Ishikawa (cell line): ENCODE data around the gene DRG1.

Experiments
- CEBPB ChIP-seq: IDR thresholded peaks from 2 replicates; pipeline ENCODE4 v1.6.1; 2012
- CREB1 ChIP-seq: IDR thresholded peaks from 2 replicates; pipeline ENCODE4 v1.6.1; 2012; ENCODE audit warnings: low read depth
- EGR1 ChIP-seq: IDR thresholded peaks from 2 replicates; pipeline ENCODE4 v1.6.1; 2012
- EP300 ChIP-seq: IDR thresholded peaks from 2 replicates; pipeline ENCODE4 v1.6.1; 2012; ENCODE audit warnings: borderline replicate concordance
- FOXM1 ChIP-seq: IDR thresholded peaks from 2 replicates; pipeline ENCODE4 v1.6.1; 2012; ENCODE audit warnings: low read depth, borderline replicate concordance
- NFIC ChIP-seq: IDR thresholded peaks from 2 replicates; pipeline ENCODE4 v1.6.1; 2012
- RAD21 ChIP-seq: IDR thresholded peaks from 2 replicates; pipeline ENCODE4 v1.6.1; 2012; ENCODE audit warnings: low read depth
- TAF1 ChIP-seq: IDR thresholded peaks from 2 replicates; pipeline ENCODE4 v1.6.1; 2012; ENCODE audit warnings: low read depth, mild to moderate bottlenecking
- TCF12 ChIP-seq: IDR thresholded peaks from 2 replicates; pipeline ENCODE4 v1.6.1; 2012; ENCODE audit warnings: low read depth
- TEAD4 ChIP-seq: IDR thresholded peaks from 2 replicates; pipeline ENCODE4 v1.6.1; 2012
- YY1 ChIP-seq: IDR thresholded peaks from 2 replicates; pipeline ENCODE4 v1.6.1; 2012; ENCODE audit warnings: low read depth
- ZBTB7A ChIP-seq: IDR thresholded peaks from 2 replicates; pipeline ENCODE4 v1.6.1; 2012; ENCODE audit warnings: low read depth
- TF ChIP-seq, protein P1 (sequence below): IDR thresholded peaks from 2 replicates; pipeline ENCODE4 v1.6.1; 2012
- TF ChIP-seq, protein P2 (sequence below): IDR thresholded peaks from 2 replicates; pipeline ENCODE4 v1.6.1; 2012; ENCODE audit warnings: low read depth, mild to moderate bottlenecking
- TF ChIP-seq, protein P3 (sequence below): IDR thresholded peaks from 2 replicates; pipeline ENCODE4 v1.6.1; 2012

Gene DRG1

DNA sequence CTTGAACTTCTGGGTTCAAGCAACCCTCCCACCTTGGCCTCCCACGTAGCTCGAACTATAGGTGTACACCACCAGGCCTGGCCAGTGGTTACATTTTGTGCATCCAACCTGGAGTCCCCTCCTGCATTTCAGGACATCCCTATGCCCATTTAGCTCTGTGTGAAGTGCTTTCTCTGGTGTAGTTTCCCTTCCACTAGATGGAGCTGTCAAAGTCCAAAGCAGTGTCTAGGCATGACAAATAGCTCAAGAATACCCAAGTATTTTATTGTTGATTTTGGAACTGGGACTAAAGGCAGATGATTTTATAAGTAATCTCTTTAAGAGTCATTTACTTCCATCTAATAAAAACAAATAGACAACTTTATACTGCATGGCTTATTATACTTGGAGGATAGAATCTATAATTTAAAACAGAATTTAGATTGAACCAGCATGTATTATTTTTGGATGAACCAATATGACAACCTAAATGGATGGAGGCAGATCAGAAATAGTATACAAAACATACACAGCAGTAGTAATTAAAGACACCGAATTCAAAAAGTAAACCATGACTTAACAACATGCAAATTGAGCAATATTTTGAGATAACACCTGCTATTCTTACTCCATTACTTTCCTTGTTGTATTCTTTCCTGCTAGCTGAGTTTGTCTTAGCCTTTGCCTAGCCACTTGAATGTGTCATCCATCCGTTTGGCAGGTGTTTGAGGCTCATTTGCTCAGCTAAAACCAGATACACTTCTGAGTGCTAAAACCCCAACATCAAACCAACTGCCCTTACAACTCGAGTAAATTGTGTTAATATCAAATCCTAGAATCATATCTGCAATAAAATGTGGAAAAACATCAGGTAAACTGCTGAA, 52.5 kb downstream of the DRG1 start:
- TF ChIP-seq, protein P1, sequence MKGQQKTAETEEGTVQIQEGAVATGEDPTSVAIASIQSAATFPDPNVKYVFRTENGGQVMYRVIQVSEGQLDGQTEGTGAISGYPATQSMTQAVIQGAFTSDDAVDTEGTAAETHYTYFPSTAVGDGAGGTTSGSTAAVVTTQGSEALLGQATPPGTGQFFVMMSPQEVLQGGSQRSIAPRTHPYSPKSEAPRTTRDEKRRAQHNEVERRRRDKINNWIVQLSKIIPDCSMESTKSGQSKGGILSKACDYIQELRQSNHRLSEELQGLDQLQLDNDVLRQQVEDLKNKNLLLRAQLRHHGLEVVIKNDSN, result no peak
- peak; percentile 38 for TF ChIP-seq RAD21

DNA sequence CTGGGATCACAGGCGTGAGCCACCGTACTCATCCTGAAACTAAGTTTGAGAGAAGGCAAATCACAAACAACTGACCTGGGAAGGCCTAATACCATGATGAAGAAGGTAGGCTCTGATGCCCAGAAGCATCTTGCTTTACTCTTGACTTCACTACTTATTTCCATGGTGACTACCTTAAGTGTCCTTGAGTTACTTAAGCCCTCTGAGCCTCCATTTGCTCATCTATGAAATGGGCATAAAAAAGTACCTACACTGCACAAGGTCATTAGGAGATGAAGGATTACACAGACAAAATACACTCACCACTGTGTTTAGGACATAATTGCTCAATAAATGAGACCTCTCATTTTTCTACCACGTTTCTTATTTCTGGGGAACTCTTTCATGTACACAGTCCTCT, 62.3 kb downstream of the DRG1 start:
- TF ChIP-seq FOXM1, result no peak
- TF ChIP-seq ZBTB7A, result no peak
- TF ChIP-seq TCF12, result no peak
- TF ChIP-seq, protein P2, sequence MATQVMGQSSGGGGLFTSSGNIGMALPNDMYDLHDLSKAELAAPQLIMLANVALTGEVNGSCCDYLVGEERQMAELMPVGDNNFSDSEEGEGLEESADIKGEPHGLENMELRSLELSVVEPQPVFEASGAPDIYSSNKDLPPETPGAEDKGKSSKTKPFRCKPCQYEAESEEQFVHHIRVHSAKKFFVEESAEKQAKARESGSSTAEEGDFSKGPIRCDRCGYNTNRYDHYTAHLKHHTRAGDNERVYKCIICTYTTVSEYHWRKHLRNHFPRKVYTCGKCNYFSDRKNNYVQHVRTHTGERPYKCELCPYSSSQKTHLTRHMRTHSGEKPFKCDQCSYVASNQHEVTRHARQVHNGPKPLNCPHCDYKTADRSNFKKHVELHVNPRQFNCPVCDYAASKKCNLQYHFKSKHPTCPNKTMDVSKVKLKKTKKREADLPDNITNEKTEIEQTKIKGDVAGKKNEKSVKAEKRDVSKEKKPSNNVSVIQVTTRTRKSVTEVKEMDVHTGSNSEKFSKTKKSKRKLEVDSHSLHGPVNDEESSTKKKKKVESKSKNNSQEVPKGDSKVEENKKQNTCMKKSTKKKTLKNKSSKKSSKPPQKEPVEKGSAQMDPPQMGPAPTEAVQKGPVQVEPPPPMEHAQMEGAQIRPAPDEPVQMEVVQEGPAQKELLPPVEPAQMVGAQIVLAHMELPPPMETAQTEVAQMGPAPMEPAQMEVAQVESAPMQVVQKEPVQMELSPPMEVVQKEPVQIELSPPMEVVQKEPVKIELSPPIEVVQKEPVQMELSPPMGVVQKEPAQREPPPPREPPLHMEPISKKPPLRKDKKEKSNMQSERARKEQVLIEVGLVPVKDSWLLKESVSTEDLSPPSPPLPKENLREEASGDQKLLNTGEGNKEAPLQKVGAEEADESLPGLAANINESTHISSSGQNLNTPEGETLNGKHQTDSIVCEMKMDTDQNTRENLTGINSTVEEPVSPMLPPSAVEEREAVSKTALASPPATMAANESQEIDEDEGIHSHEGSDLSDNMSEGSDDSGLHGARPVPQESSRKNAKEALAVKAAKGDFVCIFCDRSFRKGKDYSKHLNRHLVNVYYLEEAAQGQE, result no peak
- TF ChIP-seq CEBPB, result no peak
- TF ChIP-seq, protein P1, result no peak

DNA sequence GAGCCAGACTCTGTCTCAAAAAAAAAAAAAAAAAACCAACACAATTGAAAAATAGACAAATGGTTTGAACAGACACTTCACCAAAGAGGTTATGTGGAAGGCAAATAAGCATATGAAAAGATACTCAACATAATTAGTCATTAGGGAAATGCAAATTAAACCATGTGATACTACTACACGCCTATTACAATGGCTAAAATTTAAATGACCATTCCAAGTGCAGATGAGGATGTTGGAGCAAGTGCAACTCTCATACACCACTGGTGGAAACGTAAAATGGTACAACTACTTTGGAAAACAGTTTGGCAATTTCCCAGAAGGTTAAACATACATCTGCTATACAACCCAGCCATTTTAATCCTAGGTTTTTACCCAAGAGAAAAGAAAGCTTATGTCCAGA, 65.9 kb downstream of the DRG1 start:
- TF ChIP-seq CREB1 (no peak), ZBTB7A (no peak), TEAD4 (no peak), EP300 (no peak), TCF12 (no peak), CEBPB (no peak), FOXM1 (no peak), EGR1 (no peak), NFIC (no peak), RAD21 (no peak), YY1 (no peak), TAF1 (no peak)
- TF ChIP-seq, protein P2, result no peak
- TF ChIP-seq, protein P1, result no peak
- TF ChIP-seq, protein P3, sequence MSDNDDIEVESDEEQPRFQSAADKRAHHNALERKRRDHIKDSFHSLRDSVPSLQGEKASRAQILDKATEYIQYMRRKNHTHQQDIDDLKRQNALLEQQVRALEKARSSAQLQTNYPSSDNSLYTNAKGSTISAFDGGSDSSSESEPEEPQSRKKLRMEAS, result no peak

DNA sequence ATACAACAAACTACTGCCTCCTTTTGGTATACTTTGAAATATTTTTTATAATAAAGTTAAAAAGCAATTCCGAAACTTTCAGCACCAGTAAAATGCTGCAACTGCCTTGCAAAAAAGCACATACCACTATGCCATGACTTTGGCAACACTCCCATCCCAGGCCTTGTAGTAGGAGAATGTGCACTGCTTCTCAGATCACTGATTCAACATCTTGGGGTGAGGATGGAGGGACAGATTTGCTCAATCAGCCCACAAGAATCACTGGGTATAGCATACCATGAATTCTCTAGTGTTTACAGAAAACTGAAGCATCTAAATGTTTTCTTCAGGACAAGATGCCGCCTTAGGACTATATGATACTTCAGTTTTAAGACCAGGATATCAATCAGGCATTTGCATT, 75.3 kb downstream of the DRG1 start:
- TF ChIP-seq TAF1, result no peak
- no peak for TF ChIP-seq EGR1
- TF ChIP-seq, protein P2, result no peak

DNA sequence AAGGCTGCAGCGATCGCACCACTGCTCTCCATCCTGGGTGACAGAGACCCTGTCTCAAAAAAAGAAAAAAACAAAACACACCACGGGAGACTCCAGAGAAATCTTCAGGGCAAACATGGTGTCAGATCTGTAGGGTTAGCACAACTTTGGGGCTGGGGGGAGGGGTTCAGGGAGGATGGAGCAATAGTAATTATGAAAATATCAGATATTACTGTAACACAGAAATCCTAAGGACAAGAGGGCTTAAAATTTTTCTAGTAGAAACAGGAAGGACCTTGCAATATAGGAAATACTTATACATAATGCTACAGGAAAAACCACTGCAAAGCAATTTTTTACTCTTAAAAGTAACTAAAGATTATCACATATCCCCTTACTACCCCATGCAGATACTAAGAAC, 76.4 kb downstream of the DRG1 start:
- TF ChIP-seq FOXM1, result no peak
- TF ChIP-seq CEBPB, result no peak
- TF ChIP-seq, protein P1, result no peak
- no peak for TF ChIP-seq NFIC
